Adrenal gland (tissue), 5 donors: ENCODE measurements around the gene ANXA6.

Source experiments
- CTCF ChIP-seq, 6 experiments: fragments of 450-650 bp in 4 of 6; fragments of 200-600 bp in 2 of 6; sonication (generic) in 1 of 6; IDR thresholded peaks; 1 replicate in 5 of 6; 2 replicates in 1 of 6; pipeline versions ENCODE4 v1.5.1 to v1.8.0; 2016 to 2021; ENCODE audit warnings: antibody characterized with exemption in 6 of 6, mild to moderate bottlenecking in 2 of 6, moderate library complexity in 1 of 6
- POLR2A ChIP-seq, 2 donors: fragments of 450-650 bp; IDR thresholded peaks; one replicate each; pipeline ENCODE4 v1.6.1; 2017; ENCODE audit warnings: antibody characterized with exemption in 2 of 2, mild to moderate bottlenecking in 2 of 2, moderate library complexity in 1 of 2
- donor health status: DM: no; HTN: no; CAD: no.

GRCh38 chr5:151083081-151083676 is 74.4 kb downstream of the ANXA6 start:
- TF ChIP-seq POLR2A (IDR thresholded peaks at IDR 0.05) (no peak), CTCF (IDR thresholded peaks at IDR 0.05) (no peak)
